K562 (cell line): ENCODE data around the gene ZC3H12A. TPM values are rescaled to one million over a fixed set of nuclear protein-coding genes. Genes with fewer than 3 reads are reported as not detected.

Experiments used
- ATAC-seq: fragments of 200-7000 bp; cut with Tn5 transposase; 3 replicates; pipeline ENCODE4 v1.9.1; 2020; ENCODE audit warnings: moderate library complexity
- BruUV-seq: library from RNA; stranded (reverse); fragments of 400-500 nt; replicated peaks from 2 replicates; lab custom pipeline; 2021; lab: Mats Ljungman, UMichigan
- CTCF ChIA-PET: fragments of 300-600 bp; formaldehyde crosslinking; extraction: SDS; loops from one replicate; lab custom pipeline; 2021; ENCODE audit warnings: low intra/inter-chr PET ratio; lab: Yijun Ruan, JAX
- POLR2A ChIA-PET: fragments of 300-600, 350-650 bp; sonication (Branson Sonifier 250); formaldehyde crosslinking; extraction: SDS; loops from one replicate; lab custom pipeline; 2021; ENCODE audit warnings: antibody characterized with exemption, inconsistent platforms; lab: Yijun Ruan, JAX
- DNase-seq, 4 experiments: peaks; one replicate each; pipeline versions ENCODE4 v3.0.0 to v3.0.0-alpha.2; 2011 to 2018; ENCODE audit warnings: low spot score in 3 of 4, mixed read lengths in 3 of 4; ENCODE audit errors: extremely low read depth in 1 of 4
- FAIRE-seq: peaks from 2 replicates; lab custom pipeline; 2011; peaks lifted over from hg19 to GRCh38; lab: Jason Lieb, UNC
- H2AFZ ChIP-seq: 2 replicates; pipeline ENCODE4 v1.6.0; 2011; ENCODE audit warnings: low read depth, low read length, control low read depth, inconsistent platforms
- H3K27ac ChIP-seq: fragments of 200-600 bp; 3 replicates; pipeline ENCODE4 v1.8.0; 2011; ENCODE audit warnings: low read depth, mild to moderate bottlenecking, control low read depth, inconsistent platforms, low read length, moderate library complexity, mixed read lengths; ENCODE audit errors: extremely low read depth
- H3K27me3 ChIP-seq, 2 experiments: fragments of 300-600 bp in 1 of 2; 2 replicates in 1 of 2; 3 replicates in 1 of 2; pipeline versions ENCODE4 v1.6.0 to v1.8.0; 2011; ENCODE audit warnings: inconsistent platforms in 2 of 2, low read length in 2 of 2, mild to moderate bottlenecking in 1 of 2, mixed read lengths in 1 of 2, moderate library complexity in 1 of 2; ENCODE audit not compliant: control insufficient read depth in 2 of 2, insufficient read depth in 2 of 2
- H3K36me3 ChIP-seq: fragments of 300-600 bp; 3 replicates; pipeline ENCODE4 v1.8.0; 2011; ENCODE audit warnings: mild to moderate bottlenecking, low read length, inconsistent platforms; ENCODE audit not compliant: control insufficient read depth, insufficient read depth
- H3K4me1 ChIP-seq, 2 experiments: fragments of 200-600 bp in 1 of 2; replicated peaks in 1 of 2; 2 replicates in 1 of 2; 3 replicates in 1 of 2; pipeline versions ENCODE4 v1.5.1 to v1.8.0; 2011; ENCODE audit warnings: inconsistent platforms in 2 of 2, low read length in 2 of 2, mild to moderate bottlenecking in 1 of 2, mixed read lengths in 1 of 2, moderate library complexity in 1 of 2; ENCODE audit not compliant: control insufficient read depth in 2 of 2, insufficient read depth in 2 of 2
- H3K4me2 ChIP-seq: 2 replicates; pipeline ENCODE4 v1.6.1; 2011; ENCODE audit warnings: low read length, control low read depth, inconsistent platforms, mixed read lengths; ENCODE audit not compliant: insufficient read depth
- H3K4me3 ChIP-seq: fragments of 200-600 bp; sonication (generic), shearing (Covaris generic); 2 replicates; pipeline ENCODE4 v1.5.1; 2016; ENCODE audit warnings: control low read depth, inconsistent platforms
- H3K79me2 ChIP-seq: fragments of 200-600 bp; 3 replicates; pipeline ENCODE4 v1.8.0; 2011; ENCODE audit warnings: low read length, inconsistent platforms; ENCODE audit not compliant: control insufficient read depth, insufficient read depth
- H3K9ac ChIP-seq, 2 experiments: 2 replicates each; pipeline versions ENCODE4 v1.6.0 to v1.6.1; 2011; ENCODE audit warnings: low read depth in 2 of 2, low read length in 2 of 2, control low read depth in 1 of 2, inconsistent platforms in 1 of 2, mild to moderate bottlenecking in 1 of 2, mixed read lengths in 1 of 2; ENCODE audit not compliant: insufficient read depth in 1 of 2
- H3K9me1 ChIP-seq: one replicate; pipeline ENCODE4 v1.6.0; 2011; ENCODE audit warnings: inconsistent platforms, mild to moderate bottlenecking, low read length, moderate library complexity; ENCODE audit not compliant: control insufficient read depth, insufficient read depth
- H3K9me3 ChIP-seq: replicated peaks from 2 replicates; pipeline ENCODE4 v1.5.1; 2011; ENCODE audit warnings: low read depth, low read length, inconsistent platforms; ENCODE audit not compliant: control insufficient read depth, insufficient read depth
- H4K20me1 ChIP-seq: replicated peaks from 2 replicates; pipeline ENCODE4 v1.6.1; 2011; ENCODE audit warnings: low read length, inconsistent platforms, mixed read lengths; ENCODE audit not compliant: control insufficient read depth, insufficient read depth
- IRF2 ChIP-seq: sonication (generic); formaldehyde crosslinking; IDR thresholded peaks from 2 replicates; pipeline ENCODE4 v1.8.1; 2022; ENCODE audit warnings: mild to moderate bottlenecking, missing genetic modification reagents
- L3MBTL2 ChIP-seq: fragments of 450-650 bp; IDR thresholded peaks from 2 replicates; pipeline ENCODE4 v1.6.1; 2016; ENCODE audit warnings: mild to moderate bottlenecking, moderate library complexity
- RAD51 ChIP-seq: fragments of 450-650 bp; IDR thresholded peaks from 2 replicates; pipeline ENCODE4 v1.7.1; 2016; ENCODE audit warnings: low read depth, mild to moderate bottlenecking, borderline replicate concordance
- SMAD4 ChIP-seq: fragments of 250-450 bp; sonication (Bioruptor Pico); conservative IDR thresholded peaks from 2 replicates; pipeline ENCODE4 v1.8.0; 2021; ENCODE audit warnings: inconsistent platforms, mild to moderate bottlenecking, moderate library complexity
- USF2 ChIP-seq: sonication (generic); formaldehyde crosslinking; IDR thresholded peaks from 2 replicates; pipeline ENCODE4 v1.5.0; 2020; ENCODE audit warnings: missing genetic modification reagents
- ZNF239 ChIP-seq: fragments of 250-450 bp; sonication (Bioruptor Pico); IDR thresholded peaks from 2 replicates; pipeline ENCODE4 v1.4.0; 2020; ENCODE audit warnings: mild to moderate bottlenecking
- ZNF280A ChIP-seq: fragments of 450-650 bp; IDR thresholded peaks from 2 replicates; pipeline ENCODE4 v1.6.1; 2018; ENCODE audit warnings: mild to moderate bottlenecking, low read depth; ENCODE audit not compliant: partially characterized antibody
- WGBS: fragments of 100-300 bp; shearing (Covaris generic); methylation state at CpG from one replicate; pipeline ENCODE4 v1.1.6; 2016; ENCODE audit warnings: low coverage, mixed read lengths; ENCODE audit not compliant: insufficient coverage; ENCODE audit errors: missing lambda C conversion rate; 5-methylcytosine and 5-hydroxymethylcytosine counted together
- in situ Hi-C: fragments of 300-500 bp; cut with MboI; formaldehyde crosslinking; loops from 4 replicates; pipeline ENCODE4 v1.15.0; 2018; ENCODE audit warnings: inconsistent platforms, mixed read lengths
- intact Hi-C: fragments of 100-400 bp; cut with micrococcal nuclease; formaldehyde crosslinking; loops from 2 replicates; pipeline ENCODE4 v1.14.2; 2022
- polyA plus RNA-seq, 8 experiments: library from polyadenylated mRNA; depleted of rRNA in 4 of 8; stranded (reverse) in 5 of 8; unstranded in 3 of 8; fragments of >200 nt; fragmentation: Nextera tagmentation in 2 of 8; fragmentation: Illumina TruSeq in 1 of 8; extraction: Ambion mirVana in 2 of 8; extraction: Trizol in 1 of 8; gene quantifications; 2 replicates each; pipeline versions ENCODE4 v1.2.1 to v1.2.3, GENCODE V29; 2011 to 2014; ENCODE audit warnings: inconsistent platforms in 1 of 8, missing spikeins in 1 of 8
- total RNA-seq, 7 experiments: library from RNA; depleted of rRNA in 6 of 7; stranded (reverse); fragments of >200 nt in 6 of 7; fragmentation: Illumina TruSeq in 2 of 7; extraction: Trizol in 2 of 7; gene quantifications; 2 replicates each; pipeline versions ENCODE4 v1.2.1 to v1.2.3, GENCODE V29; 2011 to 2021; ENCODE audit warnings: low replicate concordance in 1 of 7
- TF ChIP-seq, protein P1 (sequence below): fragments of 450-650 bp; formaldehyde crosslinking; IDR thresholded peaks from 2 replicates; pipeline ENCODE4 v1.4.0; 2020; ENCODE audit warnings: mild to moderate bottlenecking, mixed read lengths
- TF ChIP-seq, protein P2 (sequence below): sonication (generic); formaldehyde crosslinking; IDR thresholded peaks from 2 replicates; pipeline ENCODE4 v1.9.0; 2022; ENCODE audit warnings: mild to moderate bottlenecking, missing genetic modification reagents

Gene ZC3H12A
- total and polyA plus RNA-seq, 9 of the 15 experiments (the other 6 are each of a cell fraction or from before 2014, with no cell fraction given) = 0.14 to 9.4 (median 6.7) TPM

DNA sequence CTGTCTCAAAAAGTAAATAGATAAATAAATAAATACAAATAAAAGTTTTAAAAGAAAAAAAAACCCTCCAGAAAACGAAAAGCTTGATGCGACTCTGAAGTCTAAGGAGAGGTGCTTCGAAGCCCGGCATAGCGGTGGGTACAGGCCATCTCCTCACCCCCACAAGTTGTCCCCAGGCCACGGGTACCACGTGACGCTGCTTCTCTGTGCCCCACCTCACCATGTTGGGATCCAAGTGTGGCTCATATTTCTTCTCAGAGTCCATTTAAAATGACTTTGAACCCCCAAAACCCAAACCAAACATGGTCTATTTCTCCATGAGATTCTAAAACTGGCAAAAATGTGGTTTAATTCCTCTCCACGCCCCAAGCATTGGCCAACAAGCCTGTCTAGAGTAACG, 32.9 kb upstream of the ZC3H12A start:
- Histone ChIP-seq H3K9me3 (no peaks in the 10 kb centered on the region), H3K9ac (no peak overlapping the region), H3K9me1 (no peaks in the 10 kb centered on the region), H3K27ac (no peak overlapping the region), H3K79me2 (no peaks in the 10 kb centered on the region), H2AFZ (no peak overlapping the region), H3K27me3 (peaks cover 3 to 30% of the 10 kb centered on the region in 2 experiments; a peak in 4 of 5 replicates), H3K4me3 (no peak overlapping the region), H3K4me1 (no peaks in the 10 kb centered on the region; a peak in 2 of 5 replicates), H3K4me2 (no peak overlapping the region), H4K20me1 (peaks cover 10% of the 10 kb centered on the region; the same call in 1 of the 2 replicates), H3K36me3 (no peaks in the 10 kb centered on the region)
- POLR2A ChIA-PET = no interaction called here
- ATAC-seq = no peak
- CTCF ChIA-PET = no interaction called here
- TF ChIP-seq, protein P1, sequence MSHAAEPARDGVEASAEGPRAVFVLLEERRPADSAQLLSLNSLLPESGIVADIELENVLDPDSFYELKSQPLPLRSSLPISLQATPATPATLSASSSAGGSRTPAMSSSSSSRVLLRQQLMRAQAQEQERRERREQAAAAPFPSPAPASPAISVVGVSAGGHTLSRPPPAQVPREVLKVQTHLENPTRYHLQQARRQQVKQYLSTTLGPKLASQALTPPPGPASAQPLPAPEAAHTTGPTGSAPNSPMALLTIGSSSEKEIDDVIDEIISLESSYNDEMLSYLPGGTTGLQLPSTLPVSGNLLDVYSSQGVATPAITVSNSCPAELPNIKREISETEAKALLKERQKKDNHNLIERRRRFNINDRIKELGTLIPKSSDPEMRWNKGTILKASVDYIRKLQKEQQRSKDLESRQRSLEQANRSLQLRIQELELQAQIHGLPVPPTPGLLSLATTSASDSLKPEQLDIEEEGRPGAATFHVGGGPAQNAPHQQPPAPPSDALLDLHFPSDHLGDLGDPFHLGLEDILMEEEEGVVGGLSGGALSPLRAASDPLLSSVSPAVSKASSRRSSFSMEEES = peak; percentile 2; the same call in 1 of the 2 replicates
- TF ChIP-seq, protein P2, sequence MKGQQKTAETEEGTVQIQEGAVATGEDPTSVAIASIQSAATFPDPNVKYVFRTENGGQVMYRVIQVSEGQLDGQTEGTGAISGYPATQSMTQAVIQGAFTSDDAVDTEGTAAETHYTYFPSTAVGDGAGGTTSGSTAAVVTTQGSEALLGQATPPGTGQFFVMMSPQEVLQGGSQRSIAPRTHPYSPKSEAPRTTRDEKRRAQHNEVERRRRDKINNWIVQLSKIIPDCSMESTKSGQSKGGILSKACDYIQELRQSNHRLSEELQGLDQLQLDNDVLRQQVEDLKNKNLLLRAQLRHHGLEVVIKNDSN (CRISPR knock-in tag) = peak; percentile 49
- TF ChIP-seq RAD51 (peak; percentile 75), SMAD4 (CRISPR knock-in tag) (0 out of 2 replicates have a peak, but pooled peaks have one; percentile 10), L3MBTL2 (0 out of 2 replicates have a peak, but pooled peaks have one; percentile 18), ZNF280A (no peak), IRF2 (CRISPR knock-in tag) (no peak), USF2 (CRISPR knock-in tag) (peak; percentile 75), ZNF239 (CRISPR knock-in tag) (no peak)
- no TSS peak for BruUV-seq
- intact Hi-C loops = no loop called here
- in situ Hi-C loops = no loop called here
- DNase-seq = no peak
- WGBS = 11% methylated on average over 10 of the region's 10 CpGs
- no peak for FAIRE-seq
